GM19099 (cell line): ENCODE data around the gene C5orf15.

ENCODE experiments used
- POLR2A ChIP-seq: IDR thresholded peaks from 3 replicates; pipeline ENCODE4 v1.6.1; 2011; ENCODE audit warnings: low read depth; ENCODE audit not compliant: insufficient read length; ENCODE audit errors: extremely low read depth

C5orf15 gene

DNA sequence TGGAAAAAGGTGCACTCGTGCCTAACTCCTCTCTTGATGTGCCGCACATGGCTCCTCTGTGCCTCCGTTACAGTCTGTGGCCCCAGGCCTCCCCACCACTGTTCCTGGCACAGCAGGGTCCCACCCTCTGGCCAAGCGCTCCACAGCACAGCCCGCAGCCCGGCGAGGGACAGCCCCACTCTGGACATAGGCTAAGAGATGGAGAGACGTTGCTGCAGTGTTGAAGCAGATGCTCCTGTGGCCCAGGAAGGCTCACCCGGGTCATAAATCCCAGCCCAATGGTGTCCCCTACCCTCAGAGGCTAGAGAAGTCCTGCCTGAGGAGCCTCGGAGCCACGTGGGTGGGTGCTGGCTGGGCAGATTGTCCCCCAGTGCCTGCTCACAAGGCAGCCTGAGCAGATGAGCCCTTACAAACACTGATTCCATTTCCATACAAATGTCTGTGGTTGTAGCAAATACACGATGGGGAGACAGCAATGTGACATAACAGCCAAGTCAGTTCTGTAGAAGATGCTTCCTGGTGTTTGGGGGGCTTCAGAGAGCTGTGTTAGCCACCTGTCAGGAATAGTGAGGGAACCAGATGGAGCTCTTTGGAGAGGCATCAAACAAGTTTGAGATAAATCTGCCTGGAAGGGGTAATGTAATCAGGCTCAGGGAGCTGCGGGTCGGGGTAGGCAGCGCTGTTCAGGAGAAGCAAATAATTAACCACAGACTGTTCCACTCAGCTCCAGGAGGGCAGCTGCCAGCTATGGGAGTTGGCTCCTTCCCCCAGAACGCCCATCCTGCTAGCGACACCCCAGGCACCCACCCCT lies 41.7 kb downstream of the C5orf15 start:
- TF ChIP-seq POLR2A = no peak

DNA sequence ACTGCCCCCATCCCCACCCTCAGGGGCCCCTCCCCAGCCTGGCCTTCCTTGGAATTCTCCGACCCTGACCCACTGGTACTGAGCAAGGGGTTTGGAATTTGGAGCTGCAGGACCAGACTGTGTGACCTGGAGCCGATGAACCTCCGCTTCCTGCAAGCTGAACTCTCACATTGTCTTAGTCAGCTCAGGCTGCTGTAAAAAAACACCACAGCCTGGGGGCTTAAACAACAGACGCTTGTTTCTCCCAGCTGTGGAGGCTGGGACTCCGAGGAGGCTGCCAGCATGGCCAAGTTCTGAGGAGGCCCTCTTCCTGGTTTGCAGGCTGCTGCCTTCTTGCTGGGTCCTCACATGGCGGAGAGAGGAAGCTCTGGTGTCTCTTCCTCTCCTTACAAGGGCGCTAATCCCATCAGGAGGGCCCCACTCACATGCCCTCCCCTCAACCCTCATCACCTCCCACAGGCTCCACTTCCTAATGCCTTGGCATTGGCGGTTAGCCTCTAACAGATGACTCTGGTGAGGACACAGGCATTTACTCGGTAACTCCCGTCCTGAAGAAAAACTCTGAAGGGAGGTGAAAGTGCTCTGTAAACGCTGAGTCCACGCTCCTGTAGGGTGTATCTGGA lies 42.4 kb downstream of the C5orf15 start:
- no peak for TF ChIP-seq POLR2A

GRCh38 chr5:133925269-133925668 lies 43.2 kb downstream of the C5orf15 start:
- TF ChIP-seq POLR2A = no peak

- no peak for TF ChIP-seq POLR2A
Measured at GRCh38 chr5:133924221-133924920, 44.1 kb downstream of the C5orf15 start.

- no peak for TF ChIP-seq POLR2A
Measured at GRCh38 chr5:133921979-133922378, 46.4 kb downstream of the C5orf15 start.

GRCh38 chr5:133921069-133921468 lies 47.4 kb downstream of the C5orf15 start:
- TF ChIP-seq POLR2A = no peak

GRCh38 chr5:133919148-133920136 lies 49.0 kb downstream of the C5orf15 start:
- no peak for TF ChIP-seq POLR2A

DNA sequence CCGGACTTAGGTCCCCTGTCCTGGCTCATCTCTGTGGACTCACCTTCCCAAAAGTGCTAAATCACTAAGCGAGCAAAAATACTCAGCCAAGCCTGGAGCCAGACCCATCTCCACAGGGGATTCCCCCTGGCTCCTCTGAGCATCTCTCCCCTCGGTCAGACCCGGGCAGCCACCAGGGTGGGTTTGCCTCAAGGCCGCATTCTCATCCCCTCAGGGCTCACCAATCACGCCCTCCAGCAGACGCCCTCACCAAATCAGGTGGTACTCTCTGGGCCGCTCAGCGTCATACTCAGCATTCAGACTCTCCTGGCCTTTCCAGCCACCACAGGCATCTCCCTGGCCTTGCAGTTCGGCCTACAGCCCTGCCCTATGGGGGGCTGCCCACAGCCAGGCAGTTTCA lies 49.7 kb downstream of the C5orf15 start:
- TF ChIP-seq POLR2A = no peak

DNA sequence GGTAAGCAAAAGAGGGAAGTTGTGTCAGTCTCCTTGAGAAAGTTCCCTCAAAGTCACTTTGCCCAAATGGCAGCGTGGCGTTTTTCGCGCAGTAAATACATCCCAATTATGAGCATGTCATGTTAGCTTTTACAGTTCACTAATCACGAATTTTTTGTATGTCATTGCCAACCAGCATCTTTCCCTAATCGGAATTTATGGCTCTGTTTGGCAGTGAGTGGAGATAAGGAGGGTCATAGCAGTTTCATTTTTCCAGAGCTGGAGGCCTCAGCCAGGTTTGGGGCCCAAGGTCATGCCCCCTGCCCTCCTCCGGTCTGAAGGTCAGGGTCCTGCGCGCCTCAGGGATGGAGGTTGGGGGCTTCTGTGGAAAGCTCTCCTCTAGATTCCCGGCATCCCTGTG lies 50.1 kb downstream of the C5orf15 start:
- TF ChIP-seq POLR2A = no peak

DNA sequence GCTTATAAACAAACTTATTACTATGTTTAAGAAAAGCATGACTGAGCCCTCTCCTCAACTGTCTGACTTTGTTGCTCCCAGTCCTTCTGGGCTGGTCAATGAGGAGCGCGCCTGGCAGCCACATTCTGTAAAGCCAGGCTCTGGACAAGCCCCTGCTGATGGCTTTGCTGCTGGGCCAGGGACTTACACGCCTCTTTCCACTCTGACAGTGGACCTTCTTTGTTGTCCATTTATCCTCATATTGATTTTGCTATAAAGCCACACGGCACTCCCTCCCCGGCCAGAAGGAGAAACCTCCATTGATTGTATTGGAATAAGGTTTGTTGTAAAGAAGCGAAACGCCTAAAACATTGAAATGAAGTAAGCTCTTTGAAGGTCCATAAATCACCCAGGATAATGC lies 50.6 kb downstream of the C5orf15 start:
- TF ChIP-seq POLR2A = no peak

DNA sequence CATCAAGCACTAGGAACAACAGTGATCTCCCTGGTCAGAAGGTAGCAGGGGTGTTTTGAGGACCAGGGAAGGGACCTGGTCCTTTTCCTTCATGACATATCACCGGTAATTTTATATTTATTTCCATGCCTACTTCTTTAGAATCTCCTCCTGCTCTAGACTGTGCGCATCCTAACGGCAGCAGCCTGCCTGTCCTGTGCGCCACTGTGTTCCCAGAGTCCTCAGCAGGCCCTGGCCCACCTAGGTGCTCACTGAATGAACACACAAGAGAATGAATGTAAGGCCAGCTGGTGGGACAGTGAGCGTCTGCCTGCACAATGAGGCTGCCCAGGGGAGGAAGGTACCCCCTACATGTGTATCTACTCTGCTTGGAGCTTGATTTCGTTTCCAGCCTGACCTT lies 51.5 kb downstream of the C5orf15 start:
- TF ChIP-seq POLR2A = no peak

DNA sequence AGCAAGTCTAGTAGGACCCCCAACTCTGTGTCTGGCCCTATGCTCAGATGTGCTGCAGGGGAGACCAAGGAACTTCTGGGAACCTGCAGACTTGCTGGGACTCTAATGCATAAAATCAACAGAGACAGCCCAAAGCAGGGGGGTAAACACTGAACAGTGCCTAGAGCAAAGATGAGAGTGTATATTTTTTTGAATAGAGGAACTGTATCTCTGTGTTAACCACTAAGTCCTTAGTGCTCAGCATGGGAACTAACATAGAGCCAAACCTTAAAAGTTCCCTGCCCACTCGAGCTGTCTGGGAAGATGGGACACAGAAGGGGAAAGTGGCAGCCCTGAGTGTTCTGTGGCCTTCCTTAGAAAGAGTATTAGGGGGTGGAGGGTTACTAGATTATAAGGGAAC lies 51.9 kb downstream of the C5orf15 start:
- TF ChIP-seq POLR2A = no peak

DNA sequence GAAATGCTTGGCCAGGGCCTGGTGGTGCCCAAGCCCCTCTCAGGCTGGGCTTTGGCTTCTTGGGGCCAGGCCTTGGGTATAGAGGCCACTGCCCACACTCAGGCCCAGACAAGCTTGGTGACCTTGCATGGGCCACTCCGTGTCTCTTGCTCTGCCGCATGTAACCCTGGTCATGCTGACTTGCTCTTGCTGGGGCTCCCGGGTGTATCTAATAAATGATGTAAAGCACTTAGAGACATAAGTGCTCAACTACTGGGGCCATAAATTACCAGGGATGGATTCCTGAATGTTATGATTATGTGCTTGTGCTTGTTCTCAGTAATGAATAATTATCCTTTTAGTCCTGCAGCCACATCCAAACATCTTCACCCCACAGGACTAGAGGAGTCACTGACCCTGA lies 54.0 kb downstream of the C5orf15 start:
- no peak for TF ChIP-seq POLR2A

- no peak for TF ChIP-seq POLR2A
Measured at GRCh38 chr5:133913413-133914155, 54.8 kb downstream of the C5orf15 start.
